Stimulated activated CD4-positive, alpha-beta T cell treated with anti-CD3 and anti-CD28 coated beads, Interleukin-12 subunit alpha, Interleukin-12 subunit beta, amount 100 ng/mL, for 48 hours (primary cell): ENCODE measurements around the gene ADGRF1.
"Not testable (repeated sequence)": the region's sequence is repeated elsewhere in the genome, so short reads cannot be mapped to it uniquely, and the experiment has no call there.

Experiments
- DNase-seq, 3 donors: peaks; one replicate each; pipeline ENCODE4 v3.0.0-alpha.2; 2020; ENCODE audit warnings: low read depth in 2 of 3, low spot score in 1 of 3

The ADGRF1 gene

GRCh38 chr6:47023573-47023972, 18.6 kb downstream of the ADGRF1 start:
- no peak for DNase-seq

- DNase-seq = no peak
Measured at GRCh38 chr6:47022191-47022590, 19.9 kb downstream of the ADGRF1 start.

- no peak for DNase-seq
Measured at GRCh38 chr6:47019941-47020340, 22.2 kb downstream of the ADGRF1 start.

GRCh38 chr6:47016909-47017308, 25.2 kb downstream of the ADGRF1 start:
- no peak for DNase-seq

- no peak for DNase-seq
Measured at GRCh38 chr6:47016261-47016660, 25.9 kb downstream of the ADGRF1 start.

GRCh38 chr6:47014401-47014800, 27.7 kb downstream of the ADGRF1 start:
- no peak for DNase-seq

GRCh38 chr6:47009583-47009982, 32.5 kb downstream of the ADGRF1 start:
- DNase-seq = no peak

GRCh38 chr6:47008397-47008763, 33.8 kb downstream of the ADGRF1 start:
- no peak for DNase-seq

- DNase-seq = no peak
Measured at GRCh38 chr6:47007657-47008396, 34.3 kb downstream of the ADGRF1 start.

- no peak for DNase-seq
Measured at GRCh38 chr6:47005486-47005885, 36.6 kb downstream of the ADGRF1 start.

- no peak for DNase-seq
Measured at GRCh38 chr6:47004463-47004862, 37.7 kb downstream of the ADGRF1 start.

GRCh38 chr6:47000842-47001241, 41.3 kb downstream of the ADGRF1 start:
- no peak for DNase-seq

GRCh38 chr6:46998436-46999017, 43.6 kb downstream of the ADGRF1 start:
- DNase-seq = no peak

- DNase-seq = no peak
Measured at GRCh38 chr6:46997646-46998045, 44.5 kb downstream of the ADGRF1 start.

- DNase-seq = no peak
Measured at GRCh38 chr6:46996860-46997641, 45.1 kb downstream of the ADGRF1 start.

- DNase-seq = no peak
Measured at GRCh38 chr6:46994933-46995332, 47.2 kb downstream of the ADGRF1 start.

GRCh38 chr6:46993846-46994245, 48.3 kb downstream of the ADGRF1 start:
- no peak for DNase-seq

GRCh38 chr6:46992391-46992790, 49.7 kb downstream of the ADGRF1 start:
- DNase-seq = not testable (repeated sequence)

GRCh38 chr6:46990818-46991510, 51.2 kb downstream of the ADGRF1 start:
- not testable (repeated sequence) for DNase-seq

GRCh38 chr6:46990031-46990644, 52.0 kb downstream of the ADGRF1 start:
- DNase-seq = no peak

GRCh38 chr6:46989398-46989797, 52.7 kb downstream of the ADGRF1 start:
- DNase-seq = no peak
